Fibroblast of mammary gland (primary cell): ENCODE data around the gene GRB7.

Source experiments
- DNase-seq: peaks from one replicate; pipeline ENCODE4 v3.0.0-alpha.2; 2010; ENCODE audit warnings: low read depth
- H3K4me3 ChIP-seq: 2 replicates; pipeline ENCODE4 v1.5.1; 2011; ENCODE audit warnings: low read depth, mild to moderate bottlenecking, low read length, moderate library complexity; ENCODE audit not compliant: control insufficient read depth
- TF ChIP-seq, protein P1 (sequence below): conservative IDR thresholded peaks from 2 replicates; pipeline ENCODE4 v1.5.1; 2011; ENCODE audit warnings: low read depth, low read length, inconsistent platforms; ENCODE audit not compliant: control insufficient read depth, insufficient read depth

GRB7 gene

DNA sequence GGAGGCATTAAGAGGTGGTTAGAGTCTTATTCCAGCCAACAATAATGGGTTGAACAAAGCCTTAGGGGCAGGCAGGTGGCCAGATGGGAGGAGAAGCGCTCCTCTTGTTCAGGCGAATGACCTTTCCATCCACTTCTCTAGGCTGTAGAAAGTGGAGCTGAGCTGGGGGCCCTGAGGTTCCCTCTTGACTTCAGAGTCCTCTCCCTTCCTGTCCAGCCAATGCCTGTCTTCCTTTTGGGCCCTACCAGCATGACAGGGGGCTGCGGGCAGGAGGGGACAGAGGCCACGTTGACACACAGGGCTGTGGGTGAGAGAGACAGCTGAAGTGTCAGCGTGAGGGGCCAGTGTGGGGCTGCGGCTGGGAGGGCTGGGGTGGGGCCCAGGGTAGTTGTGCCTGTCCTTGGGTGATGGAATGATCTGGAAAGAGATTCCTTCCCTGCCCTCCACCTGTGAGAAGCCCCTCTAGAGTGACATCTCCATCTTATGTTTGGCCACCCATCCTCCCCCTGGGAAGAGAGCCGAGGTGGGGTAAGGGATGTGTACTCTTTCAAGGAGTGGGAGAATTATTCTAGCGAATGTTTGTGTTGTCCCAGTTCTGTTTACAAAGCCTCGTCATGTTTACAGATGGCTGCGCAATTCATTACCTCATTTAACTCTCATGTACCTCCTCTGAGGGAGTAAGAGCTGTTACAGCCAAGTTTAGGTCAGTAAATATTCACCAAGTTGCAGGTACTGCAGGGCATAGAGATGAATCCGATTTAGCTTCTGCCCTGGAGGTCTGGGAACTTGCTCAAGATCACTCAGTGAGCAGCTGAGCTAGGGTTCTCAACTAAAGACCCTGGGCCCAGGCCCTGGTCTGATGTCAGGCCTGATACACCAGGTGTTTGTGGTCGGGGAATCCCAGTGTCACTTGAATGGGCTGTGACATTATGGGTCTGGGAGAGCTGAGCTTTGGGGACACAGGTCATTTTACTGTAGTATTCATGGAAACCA, 34.5 kb upstream of the GRB7 start:
- DNase-seq = no peak
- H3K4me3 ChIP-seq = no peak overlapping the region
- TF ChIP-seq, protein P1, sequence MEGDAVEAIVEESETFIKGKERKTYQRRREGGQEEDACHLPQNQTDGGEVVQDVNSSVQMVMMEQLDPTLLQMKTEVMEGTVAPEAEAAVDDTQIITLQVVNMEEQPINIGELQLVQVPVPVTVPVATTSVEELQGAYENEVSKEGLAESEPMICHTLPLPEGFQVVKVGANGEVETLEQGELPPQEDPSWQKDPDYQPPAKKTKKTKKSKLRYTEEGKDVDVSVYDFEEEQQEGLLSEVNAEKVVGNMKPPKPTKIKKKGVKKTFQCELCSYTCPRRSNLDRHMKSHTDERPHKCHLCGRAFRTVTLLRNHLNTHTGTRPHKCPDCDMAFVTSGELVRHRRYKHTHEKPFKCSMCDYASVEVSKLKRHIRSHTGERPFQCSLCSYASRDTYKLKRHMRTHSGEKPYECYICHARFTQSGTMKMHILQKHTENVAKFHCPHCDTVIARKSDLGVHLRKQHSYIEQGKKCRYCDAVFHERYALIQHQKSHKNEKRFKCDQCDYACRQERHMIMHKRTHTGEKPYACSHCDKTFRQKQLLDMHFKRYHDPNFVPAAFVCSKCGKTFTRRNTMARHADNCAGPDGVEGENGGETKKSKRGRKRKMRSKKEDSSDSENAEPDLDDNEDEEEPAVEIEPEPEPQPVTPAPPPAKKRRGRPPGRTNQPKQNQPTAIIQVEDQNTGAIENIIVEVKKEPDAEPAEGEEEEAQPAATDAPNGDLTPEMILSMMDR = no peak

DNA sequence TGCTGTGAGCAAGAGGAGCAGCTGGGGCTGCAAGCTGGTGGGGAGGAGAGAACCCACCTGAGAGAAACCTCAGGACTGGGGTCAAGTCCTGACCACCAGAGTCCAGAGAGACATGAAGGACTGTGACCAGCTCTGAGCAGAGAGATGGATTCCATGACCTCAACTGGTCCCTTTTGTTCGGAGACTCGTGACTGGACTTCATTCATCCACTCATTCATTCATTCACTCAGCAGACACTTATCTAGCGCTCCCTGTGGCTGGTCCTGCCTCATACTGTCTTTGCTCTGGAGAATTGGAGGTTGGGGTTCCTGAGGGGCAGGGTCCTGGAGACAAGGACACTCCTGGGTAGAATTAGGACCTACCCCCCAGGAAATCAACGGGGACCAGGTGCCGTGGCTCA, 33.8 kb upstream of the GRB7 start:
- TF ChIP-seq, protein P1 = no peak
- DNase-seq = no peak
- no peak overlapping the region for H3K4me3 ChIP-seq

DNA sequence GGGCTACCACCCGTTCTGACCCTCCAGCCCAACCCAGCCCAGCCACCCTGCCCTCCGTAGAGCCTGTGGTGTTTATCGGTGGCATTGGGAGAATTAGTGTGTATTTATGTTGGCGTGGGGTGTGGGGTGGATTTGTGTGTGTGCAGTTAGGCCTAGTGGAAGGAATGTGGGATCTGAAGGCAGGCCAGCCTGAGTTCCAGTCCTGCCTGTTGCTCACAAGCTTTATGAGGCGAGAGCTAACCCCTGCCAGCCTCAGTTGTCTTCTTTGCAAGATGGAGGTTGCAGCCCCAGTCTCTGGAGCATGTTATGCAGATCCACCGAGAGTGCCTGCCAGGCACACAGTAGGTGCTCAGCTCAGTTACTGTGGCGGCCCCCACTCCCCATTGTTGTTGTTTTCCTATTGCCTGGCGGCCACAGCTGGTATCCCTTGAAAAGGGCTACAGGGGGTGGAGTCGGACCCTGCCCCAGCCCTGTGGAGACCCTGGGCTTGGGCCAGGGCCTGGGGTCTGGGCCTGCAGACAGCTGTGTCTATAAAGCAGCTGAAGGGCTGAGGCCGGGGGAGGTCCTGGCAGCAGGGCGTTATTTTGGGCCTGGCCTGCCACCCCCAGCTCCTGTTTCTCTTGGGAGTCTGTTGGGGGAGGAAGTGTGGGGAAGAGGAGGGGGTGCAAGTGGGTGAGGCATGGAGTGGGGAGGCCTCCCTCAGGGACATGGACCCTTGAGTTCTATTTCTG, 32.8 kb upstream of the GRB7 start:
- TF ChIP-seq, protein P1 = peak; percentile 13
- no peak overlapping the region for H3K4me3 ChIP-seq
- DNase-seq = peak; percentile 17

DNA sequence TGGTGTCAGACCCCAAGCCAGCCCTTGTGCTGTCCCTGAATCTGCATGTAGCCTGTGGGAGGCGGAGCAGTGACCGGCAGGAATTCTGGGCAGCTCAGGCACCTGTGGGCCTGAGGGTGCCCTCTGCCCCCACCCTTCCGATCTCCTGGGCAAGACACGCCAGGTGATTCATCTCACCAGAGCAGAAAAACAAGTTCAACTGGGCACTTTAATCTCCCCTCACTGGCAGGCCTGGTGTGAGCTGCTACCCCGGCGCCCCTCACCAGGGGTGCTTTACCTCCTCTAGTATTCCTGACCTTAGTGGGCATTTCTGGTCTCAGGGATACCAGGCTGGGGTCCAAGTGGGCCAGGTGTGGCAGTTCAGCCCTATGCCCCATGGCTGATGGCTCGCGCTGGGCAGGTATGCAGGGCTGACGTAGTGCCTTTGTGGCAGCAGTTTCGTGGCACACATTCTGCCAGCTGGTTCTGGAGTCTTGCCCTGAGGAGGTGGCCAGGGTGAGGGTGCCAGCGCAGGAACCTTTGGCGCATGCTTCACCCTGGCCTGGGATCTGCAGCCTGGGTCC, 31.9 kb upstream of the GRB7 start:
- DNase-seq = no peak
- H3K4me3 ChIP-seq = no peak overlapping the region
- TF ChIP-seq, protein P1 = no peak

DNA sequence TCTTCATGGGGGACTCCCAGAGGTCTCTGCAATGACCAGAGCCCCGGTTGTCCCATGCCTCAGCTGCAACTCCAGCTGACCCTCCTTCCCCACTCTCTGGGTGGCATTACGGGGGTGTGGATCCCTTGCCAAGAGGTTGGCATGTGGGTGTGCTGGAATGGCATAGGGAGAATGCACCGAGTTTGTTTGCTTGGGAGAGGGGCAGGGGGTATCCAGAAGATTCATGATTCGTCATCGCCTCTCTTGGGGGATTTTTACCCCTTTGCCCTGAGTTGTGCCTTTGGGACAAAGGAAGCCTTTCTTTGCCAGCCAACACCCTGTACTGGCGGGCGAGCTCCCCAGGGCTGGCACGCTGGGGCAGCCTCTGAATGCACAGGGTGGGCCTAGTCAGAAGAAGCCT, 31.4 kb upstream of the GRB7 start:
- TF ChIP-seq, protein P1 = no peak
- DNase-seq = no peak
- no peak overlapping the region for H3K4me3 ChIP-seq

DNA sequence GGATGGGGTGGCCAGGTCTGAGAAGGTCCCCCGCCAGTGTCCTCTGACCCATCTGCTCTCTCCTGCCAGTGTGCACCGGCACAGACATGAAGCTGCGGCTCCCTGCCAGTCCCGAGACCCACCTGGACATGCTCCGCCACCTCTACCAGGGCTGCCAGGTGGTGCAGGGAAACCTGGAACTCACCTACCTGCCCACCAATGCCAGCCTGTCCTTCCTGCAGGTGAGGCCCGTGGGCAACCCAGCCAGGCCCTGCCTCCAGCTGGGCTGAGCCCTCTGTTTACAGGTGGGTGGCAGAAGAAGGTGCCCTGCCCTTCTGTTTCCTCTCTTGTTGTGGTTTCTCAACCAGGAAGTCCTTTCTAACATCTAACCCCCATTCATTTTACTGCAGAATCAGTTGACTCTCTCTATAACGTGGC, 30.8 kb upstream of the GRB7 start:
- TF ChIP-seq, protein P1 = no peak
- no peak overlapping the region for H3K4me3 ChIP-seq
- no peak for DNase-seq
